GM21423 (cell line): ENCODE data around the gene ALKBH4.
"Not testable (repeated sequence)": the region's sequence is repeated elsewhere in the genome, so short reads cannot be mapped to it uniquely, and the experiment has no call there.

Experiments
- ATAC-seq: cut with Tn5 transposase; IDR thresholded peaks from one replicate; pipeline ENCODE4 v1.9.1; 2021; ENCODE audit warnings: mild to moderate bottlenecking, moderate library complexity; ENCODE audit not compliant: unreplicated experiment

Gene ALKBH4, protein sequence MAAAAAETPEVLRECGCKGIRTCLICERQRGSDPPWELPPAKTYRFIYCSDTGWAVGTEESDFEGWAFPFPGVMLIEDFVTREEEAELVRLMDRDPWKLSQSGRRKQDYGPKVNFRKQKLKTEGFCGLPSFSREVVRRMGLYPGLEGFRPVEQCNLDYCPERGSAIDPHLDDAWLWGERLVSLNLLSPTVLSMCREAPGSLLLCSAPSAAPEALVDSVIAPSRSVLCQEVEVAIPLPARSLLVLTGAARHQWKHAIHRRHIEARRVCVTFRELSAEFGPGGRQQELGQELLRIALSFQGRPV

GRCh38 chr7:102464577-102465280 lies at the start of gene ALKBH4, which contains the start of gene LRWD1:
ALKBH4 (minus strand) TSS chr7:102464863; CDS start chr7:102464836, 27 bp downstream.
LRWD1 (plus strand) TSS chr7:102464984; CDS start chr7:102465081, 97 bp downstream.
- peak; percentile 90 for ATAC-seq

GRCh38 chr7:102512642-102513221 lies 48.1 kb upstream of the ALKBH4 start:
- ATAC-seq: not testable (repeated sequence)

- ATAC-seq: peak; percentile 38
Observed at GRCh38 chr7:102511860-102512522, 47.3 kb upstream of the ALKBH4 start.

DNA sequence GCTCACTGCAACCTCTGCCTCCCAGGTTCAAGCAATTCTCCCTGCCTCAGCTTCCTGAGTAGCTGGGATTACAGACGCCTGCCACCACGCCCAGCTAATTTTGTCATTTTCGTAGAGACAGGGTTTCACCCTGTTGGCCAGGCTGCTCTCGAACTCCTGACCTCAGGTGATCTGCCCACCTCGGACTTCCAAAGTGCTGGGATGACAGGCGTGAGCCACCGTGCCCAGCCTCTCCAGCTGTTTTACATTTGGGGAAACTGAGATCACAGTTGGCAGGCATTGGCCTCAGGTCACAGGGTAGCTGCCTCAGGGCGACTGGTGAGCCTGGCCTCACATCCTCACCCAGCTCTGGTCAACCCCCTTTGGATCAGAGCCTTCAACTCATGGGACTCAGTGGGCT lies 45.9 kb upstream of the ALKBH4 start:
- not testable (repeated sequence) for ATAC-seq

- not testable (repeated sequence) for ATAC-seq
Observed at GRCh38 chr7:102507410-102508088, 42.9 kb upstream of the ALKBH4 start.

- ATAC-seq: not testable (repeated sequence)
Observed at GRCh38 chr7:102505298-102506185, 40.9 kb upstream of the ALKBH4 start.

GRCh38 chr7:102503141-102503540 lies 38.5 kb upstream of the ALKBH4 start:
- ATAC-seq: not testable (repeated sequence)

GRCh38 chr7:102498321-102498720 lies 33.7 kb upstream of the ALKBH4 start:
- ATAC-seq: not testable (repeated sequence)

DNA sequence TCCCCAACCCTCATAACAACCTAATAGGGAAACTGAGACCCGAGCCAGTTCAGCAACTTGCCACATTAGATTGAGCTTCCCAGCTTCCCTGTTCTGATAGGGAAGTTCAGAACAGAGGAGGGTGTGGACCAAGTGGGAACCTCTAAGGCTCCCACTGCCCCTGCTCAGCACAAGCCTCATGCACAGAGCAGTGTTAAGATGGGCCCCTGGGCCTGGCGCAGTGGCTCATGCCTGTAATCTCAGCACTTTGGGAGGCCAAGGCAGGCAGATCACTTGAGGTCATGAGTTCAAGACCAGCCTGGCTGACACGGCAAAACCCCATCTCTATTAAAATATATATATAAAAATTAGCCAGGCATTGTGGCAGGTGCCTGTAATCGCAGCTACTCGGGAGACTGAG lies 32.6 kb upstream of the ALKBH4 start:
- not testable (repeated sequence) for ATAC-seq

GRCh38 chr7:102496861-102497260 lies 32.2 kb upstream of the ALKBH4 start:
- not testable (repeated sequence) for ATAC-seq

- peak; percentile 71 for ATAC-seq
Observed at GRCh38 chr7:102494473-102495149, 29.9 kb upstream of the ALKBH4 start.

- not testable (repeated sequence) for ATAC-seq
Observed at GRCh38 chr7:102494026-102494425, 29.4 kb upstream of the ALKBH4 start.

DNA sequence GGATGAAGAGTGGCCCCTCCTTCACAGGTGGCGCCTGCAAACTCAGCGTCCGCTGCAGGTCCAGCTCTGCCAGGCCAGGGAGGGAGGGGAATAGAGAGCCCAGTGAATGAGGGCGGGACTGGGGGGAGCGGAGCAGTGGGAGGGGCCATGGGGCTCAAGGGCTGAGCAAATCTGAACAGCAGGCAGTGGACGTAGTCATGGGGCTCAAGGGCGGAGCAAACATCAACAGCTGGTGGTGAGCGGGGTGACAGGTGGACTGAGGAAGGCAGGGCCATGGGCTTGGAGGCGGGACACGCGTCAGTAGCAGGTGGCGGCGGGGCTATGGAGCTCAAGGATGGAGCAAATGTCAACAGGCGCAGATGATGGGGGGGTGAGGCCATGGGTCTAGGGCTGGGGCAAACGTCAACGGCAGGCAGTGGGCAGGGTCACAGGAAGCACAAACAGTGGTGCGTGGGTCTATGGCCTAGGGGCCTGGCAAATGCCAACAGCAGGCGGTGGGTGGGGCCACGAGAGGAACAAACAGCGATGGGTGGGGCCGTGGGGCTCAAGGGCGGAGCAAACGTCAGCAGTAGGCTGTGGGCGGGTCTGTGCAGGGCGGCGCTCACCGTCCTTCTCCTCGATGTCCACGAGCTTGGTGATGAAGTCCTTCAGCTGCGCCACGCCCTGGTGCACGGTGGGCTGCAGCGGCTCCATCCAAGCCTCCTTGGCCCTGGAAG lies 28.7 kb upstream of the ALKBH4 start:
- peak; percentile 48 for ATAC-seq

DNA sequence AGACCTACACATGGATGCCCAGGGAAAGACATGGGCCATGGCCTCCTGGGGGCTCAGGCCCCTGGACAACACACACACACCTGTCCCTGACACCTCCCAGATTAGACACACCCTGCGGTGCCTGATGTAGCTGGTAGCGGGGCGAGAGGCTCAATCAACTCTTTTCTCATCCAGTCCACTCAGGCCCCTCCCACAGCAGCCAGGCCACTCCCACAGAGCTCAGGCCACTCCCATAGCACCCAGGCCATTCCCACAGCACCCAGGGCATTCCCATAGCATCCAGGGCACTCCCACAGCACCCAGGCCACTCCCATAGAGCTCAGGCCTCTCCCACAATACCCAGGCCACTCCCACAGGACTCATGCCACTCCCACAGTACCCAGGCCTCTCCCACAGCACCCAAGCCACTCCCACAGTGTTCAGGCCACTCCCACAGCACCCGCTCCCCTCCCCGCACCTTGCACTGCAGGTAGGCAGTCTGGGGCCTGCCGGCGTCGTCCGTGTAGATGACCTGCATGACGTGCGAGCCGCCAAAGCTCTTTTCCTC lies 25.9 kb upstream of the ALKBH4 start:
- ATAC-seq: not testable (repeated sequence)

DNA sequence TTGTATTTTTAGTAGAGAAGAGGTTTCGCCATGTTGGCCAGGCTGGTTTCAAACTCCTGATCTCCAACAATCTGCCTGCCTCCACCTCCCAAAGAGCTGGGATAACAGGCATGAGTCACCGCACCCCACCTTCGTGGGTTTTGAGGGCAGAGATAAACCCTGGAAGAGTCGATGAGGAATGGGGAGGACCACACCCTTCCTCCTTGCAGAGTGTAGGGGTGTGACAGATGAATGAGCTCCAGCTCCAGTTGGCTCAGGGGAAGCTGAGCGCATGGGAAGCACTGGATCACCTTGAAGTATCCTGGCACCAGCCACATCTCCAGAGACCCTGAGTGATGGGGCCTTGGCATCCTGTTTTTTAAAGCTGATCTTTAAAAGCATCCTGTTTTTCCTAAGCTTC lies 19.7 kb upstream of the ALKBH4 start:
- not testable (repeated sequence) for ATAC-seq

GRCh38 chr7:102481962-102482361 lies 17.3 kb upstream of the ALKBH4 start:
- ATAC-seq: not testable (repeated sequence)

DNA sequence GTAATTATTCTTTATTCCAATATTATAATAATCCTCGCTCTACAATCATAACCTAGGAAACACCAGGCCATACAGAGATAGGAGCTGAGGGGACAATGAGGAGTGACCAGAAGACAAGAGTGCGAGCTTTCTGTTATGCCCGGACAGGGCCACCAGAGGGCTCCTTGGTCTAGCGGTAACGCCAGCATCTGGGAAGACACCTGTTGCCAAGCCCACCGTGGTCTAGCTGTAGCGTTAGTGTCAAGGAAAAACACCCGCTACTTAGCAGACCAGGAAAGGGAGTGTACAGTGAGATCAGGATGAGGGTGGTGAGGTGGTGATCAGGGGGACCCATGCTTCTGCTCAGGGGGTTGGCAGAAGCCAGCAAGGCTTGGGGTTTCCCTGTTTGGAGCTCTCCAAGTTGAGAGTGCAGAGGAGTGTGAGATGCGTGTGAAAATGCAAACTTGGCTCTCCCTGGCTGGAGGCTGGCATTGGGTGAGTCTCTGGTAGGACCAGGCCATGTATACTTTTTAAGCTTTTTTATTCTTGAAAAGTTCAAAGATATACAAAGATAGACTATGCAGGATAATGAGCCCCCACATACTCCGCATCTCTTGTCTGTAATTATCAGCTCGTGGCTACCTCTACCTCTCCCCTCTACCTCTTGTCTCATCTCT lies 15.4 kb upstream of the ALKBH4 start:
- not testable (repeated sequence) for ATAC-seq

DNA sequence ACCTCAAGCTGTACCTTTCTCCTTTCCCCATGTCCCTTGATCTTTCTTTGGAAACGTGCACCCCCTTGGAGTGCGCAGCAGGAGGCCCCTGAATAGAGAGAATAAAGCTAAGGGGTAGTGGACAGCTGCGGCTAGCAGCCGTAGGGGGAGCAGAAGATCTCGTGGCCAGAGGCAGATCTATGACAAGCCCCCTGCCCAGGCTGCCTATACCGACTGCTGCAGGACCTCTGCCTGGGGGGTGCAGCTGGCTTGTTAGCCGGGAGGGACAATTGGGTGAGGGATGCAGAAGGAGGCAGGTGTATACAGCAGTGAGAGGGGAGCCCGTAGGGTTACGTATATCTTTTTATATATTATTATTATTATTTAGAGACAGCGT lies 14.5 kb upstream of the ALKBH4 start:
- peak; percentile 22 for ATAC-seq
